CD14-positive monocyte (primary cell): ENCODE measurements around the gene PLA2G4D. TPM values are rescaled to one million over a fixed set of nuclear protein-coding genes. Genes with fewer than 3 reads are reported as not detected.

ENCODE experiments used
- DNase-seq, 3 donors: peaks; one replicate each; pipeline ENCODE4 v3.0.0-alpha.2; 2011 to 2022
- H2AFZ ChIP-seq: 2 replicates; pipeline ENCODE4 v1.6.0; 2012; ENCODE audit warnings: mild to moderate bottlenecking, low read depth, low read length, inconsistent platforms; ENCODE audit not compliant: insufficient read depth, poor library complexity, severe bottlenecking
- H3K27ac ChIP-seq, 2 donors: 1 replicate in 1 of 2; 2 replicates in 1 of 2; pipeline ENCODE4 v1.5.1; 2012 to 2013; ENCODE audit warnings: low read length in 2 of 2, control low read depth in 1 of 2, inconsistent platforms in 1 of 2, low read depth in 1 of 2, mild to moderate bottlenecking in 1 of 2
- H3K27me3 ChIP-seq, 2 donors: one replicate each; pipeline versions ENCODE4 v1.6.0 to v1.6.1; 2011 to 2013; ENCODE audit warnings: low read length in 2 of 2; ENCODE audit not compliant: control insufficient read depth in 2 of 2, insufficient read depth in 2 of 2
- H3K36me3 ChIP-seq, 2 donors: replicated peaks in 1 of 2; 1 replicate in 1 of 2; 2 replicates in 1 of 2; pipeline versions ENCODE4 v1.5.1 to v1.6.1; 2012 to 2013; ENCODE audit warnings: low read length in 2 of 2, control low read depth in 1 of 2, inconsistent platforms in 1 of 2, mild to moderate bottlenecking in 1 of 2; ENCODE audit not compliant: insufficient read depth in 2 of 2, control insufficient read depth in 1 of 2
- H3K4me1 ChIP-seq, 2 donors: 1 replicate in 1 of 2; 2 replicates in 1 of 2; pipeline versions ENCODE4 v1.5.1 to v1.6.1; 2012 to 2013; ENCODE audit warnings: low read length in 2 of 2, control low read depth in 1 of 2, inconsistent platforms in 1 of 2, mild to moderate bottlenecking in 1 of 2, moderate library complexity in 1 of 2; ENCODE audit not compliant: insufficient read depth in 2 of 2, control insufficient read depth in 1 of 2
- H3K4me2 ChIP-seq: replicated peaks from 2 replicates; pipeline ENCODE3; 2012; ENCODE audit warnings: low read length, moderate library complexity, mild to moderate bottlenecking; ENCODE audit not compliant: poor library complexity, severe bottlenecking; ENCODE audit errors: extremely low read depth
- H3K4me3 ChIP-seq, 3 experiments: fragments of 200-600 bp in 1 of 3; sonication (generic) in 1 of 3; replicated peaks in 1 of 3; 1 replicate in 2 of 3; 2 replicates in 1 of 3; pipeline ENCODE4 v1.5.1; 2011 to 2013; ENCODE audit warnings: low read length in 3 of 3, mild to moderate bottlenecking in 3 of 3, control low read depth in 2 of 3, low read depth in 2 of 3, inconsistent platforms in 1 of 3, moderate library complexity in 1 of 3
- H3K79me2 ChIP-seq: 2 replicates; pipeline ENCODE4 v1.6.0; 2012; ENCODE audit warnings: mild to moderate bottlenecking, control low read depth, inconsistent platforms, low read length, moderate library complexity; ENCODE audit not compliant: insufficient read depth
- H3K9ac ChIP-seq: 2 replicates; pipeline ENCODE4 v1.6.0; 2017; ENCODE audit warnings: low read length, mild to moderate bottlenecking; ENCODE audit not compliant: insufficient read depth, poor library complexity, severe bottlenecking
- H3K9me3 ChIP-seq, 2 donors: replicated peaks in 1 of 2; 1 replicate in 1 of 2; 2 replicates in 1 of 2; pipeline versions ENCODE4 v1.5.1 to v1.6.1; 2012 to 2013; ENCODE audit warnings: low read length in 2 of 2, control low read depth in 1 of 2; ENCODE audit not compliant: control insufficient read depth in 1 of 2, insufficient read depth in 1 of 2
- H4K20me1 ChIP-seq: 2 replicates; pipeline ENCODE4 v1.6.0; 2012; ENCODE audit warnings: mild to moderate bottlenecking, low read length, control low read depth, moderate library complexity; ENCODE audit not compliant: insufficient read depth
- H3K27ac Mint-ChIP-seq, 7 donors: one replicate each; pipeline ENCODE4 v1.8.0; 2020; ENCODE audit warnings: mild to moderate bottlenecking in 7 of 7, mixed read lengths in 7 of 7, moderate library complexity in 6 of 7, inconsistent platforms in 2 of 7
- H3K27me3 Mint-ChIP-seq, 3 donors: one replicate each; pipeline ENCODE4 v1.8.0; 2021 to 2022; ENCODE audit warnings: low read depth in 3 of 3, mild to moderate bottlenecking in 3 of 3, mixed read lengths in 3 of 3, moderate library complexity in 3 of 3, inconsistent platforms in 1 of 3
- H3K36me3 Mint-ChIP-seq, 2 donors: one replicate each; pipeline ENCODE4 v1.8.0; 2020; ENCODE audit warnings: mixed read lengths in 2 of 2, inconsistent platforms in 1 of 2, mild to moderate bottlenecking in 1 of 2
- H3K4me1 Mint-ChIP-seq: one replicate; pipeline ENCODE4 v1.8.0; 2020; ENCODE audit warnings: mild to moderate bottlenecking, mixed read lengths
- H3K4me3 Mint-ChIP-seq, 2 donors: one replicate each; pipeline ENCODE4 v1.8.0; 2020; ENCODE audit warnings: mild to moderate bottlenecking in 2 of 2, mixed read lengths in 2 of 2, moderate library complexity in 1 of 2
- H3K9me3 Mint-ChIP-seq, 7 donors: one replicate each; pipeline ENCODE4 v1.8.0; 2020 to 2022; ENCODE audit warnings: mixed read lengths in 7 of 7, mild to moderate bottlenecking in 6 of 7, moderate library complexity in 6 of 7, inconsistent platforms in 2 of 7
- WGBS: methylation state at CpG from one replicate; pipeline ENCODE4 v1.1.5; 2013; ENCODE audit warnings: missing lambda C conversion rate; ENCODE audit not compliant: insufficient coverage; 5-methylcytosine and 5-hydroxymethylcytosine counted together
- intact Hi-C, 2 donors: fragments of 100-400 bp; cut with micrococcal nuclease; formaldehyde crosslinking; loops; one replicate each; pipeline versions ENCODE4 v1.15.0 to v1.15.1; 2023
- polyA plus RNA-seq, 3 donors: library from polyadenylated mRNA; depleted of rRNA in 1 of 3; unstranded in 2 of 3; stranded (reverse) in 1 of 3; fragments of 300-500 nt in 2 of 3; fragments of >200 nt in 1 of 3; fragmentation: Illumina TruSeq in 2 of 3; gene quantifications; 1 replicate in 2 of 3; 2 replicates in 1 of 3; pipeline ENCODE4 v1.2.3, GENCODE V29; 2012 to 2021
- TF ChIP-seq, protein P1 (sequence below): fragments of 200-600 bp; IDR thresholded peaks from one replicate; pipeline ENCODE4 v1.8.0; 2022; ENCODE audit warnings: antibody characterized with exemption, mild to moderate bottlenecking

The PLA2G4D gene
- polyA plus RNA-seq, 3 donors = not detected

GRCh38 chr15:42119446-42119760 lies 25.0 kb upstream of the PLA2G4D start:
- TF ChIP-seq, protein P1, sequence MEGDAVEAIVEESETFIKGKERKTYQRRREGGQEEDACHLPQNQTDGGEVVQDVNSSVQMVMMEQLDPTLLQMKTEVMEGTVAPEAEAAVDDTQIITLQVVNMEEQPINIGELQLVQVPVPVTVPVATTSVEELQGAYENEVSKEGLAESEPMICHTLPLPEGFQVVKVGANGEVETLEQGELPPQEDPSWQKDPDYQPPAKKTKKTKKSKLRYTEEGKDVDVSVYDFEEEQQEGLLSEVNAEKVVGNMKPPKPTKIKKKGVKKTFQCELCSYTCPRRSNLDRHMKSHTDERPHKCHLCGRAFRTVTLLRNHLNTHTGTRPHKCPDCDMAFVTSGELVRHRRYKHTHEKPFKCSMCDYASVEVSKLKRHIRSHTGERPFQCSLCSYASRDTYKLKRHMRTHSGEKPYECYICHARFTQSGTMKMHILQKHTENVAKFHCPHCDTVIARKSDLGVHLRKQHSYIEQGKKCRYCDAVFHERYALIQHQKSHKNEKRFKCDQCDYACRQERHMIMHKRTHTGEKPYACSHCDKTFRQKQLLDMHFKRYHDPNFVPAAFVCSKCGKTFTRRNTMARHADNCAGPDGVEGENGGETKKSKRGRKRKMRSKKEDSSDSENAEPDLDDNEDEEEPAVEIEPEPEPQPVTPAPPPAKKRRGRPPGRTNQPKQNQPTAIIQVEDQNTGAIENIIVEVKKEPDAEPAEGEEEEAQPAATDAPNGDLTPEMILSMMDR = no peak
- peak overlapping the region; percentile 2 for H3K9ac ChIP-seq
- WGBS = 92% methylated on average over 5 of the region's 5 CpGs
- intact Hi-C loops = no loop called here
- no peak for DNase-seq
- H3K36me3 ChIP-seq = no peaks in the 10 kb centered on the region
- H3K4me3 ChIP-seq = no peak overlapping the region
- H4K20me1 ChIP-seq = no peaks in the 10 kb centered on the region
- peaks cover 0 to 2% (median 0%) of the 10 kb centered on the region in 3 donors for H3K27me3 Mint-ChIP-seq
- peaks cover 51% of the 10 kb centered on the region for H3K4me1 Mint-ChIP-seq
- H3K27ac Mint-ChIP-seq = peak overlapping the region in 1 of 7 donors; percentile 50
- peak overlapping the region in 1 of 2 donors; percentile 86 for H3K4me3 Mint-ChIP-seq
- H3K4me1 ChIP-seq = peaks cover 47 to 50% of the 10 kb centered on the region in 2 donors
- H3K27me3 ChIP-seq = no peaks in the 10 kb centered on the region
- H2AFZ ChIP-seq = peak overlapping the region; percentile 70
- H3K4me2 ChIP-seq = peak overlapping the region; percentile 12
- no peaks in the 10 kb centered on the region for H3K9me3 ChIP-seq
- H3K79me2 ChIP-seq = no peaks in the 10 kb centered on the region
- peaks cover 0 to 4% (median 2%) of the 10 kb centered on the region in 7 donors for H3K9me3 Mint-ChIP-seq
- H3K36me3 Mint-ChIP-seq = no peaks in the 10 kb centered on the region
- H3K27ac ChIP-seq = peak overlapping the region in 1 of 2 donors; percentile 4

DNA sequence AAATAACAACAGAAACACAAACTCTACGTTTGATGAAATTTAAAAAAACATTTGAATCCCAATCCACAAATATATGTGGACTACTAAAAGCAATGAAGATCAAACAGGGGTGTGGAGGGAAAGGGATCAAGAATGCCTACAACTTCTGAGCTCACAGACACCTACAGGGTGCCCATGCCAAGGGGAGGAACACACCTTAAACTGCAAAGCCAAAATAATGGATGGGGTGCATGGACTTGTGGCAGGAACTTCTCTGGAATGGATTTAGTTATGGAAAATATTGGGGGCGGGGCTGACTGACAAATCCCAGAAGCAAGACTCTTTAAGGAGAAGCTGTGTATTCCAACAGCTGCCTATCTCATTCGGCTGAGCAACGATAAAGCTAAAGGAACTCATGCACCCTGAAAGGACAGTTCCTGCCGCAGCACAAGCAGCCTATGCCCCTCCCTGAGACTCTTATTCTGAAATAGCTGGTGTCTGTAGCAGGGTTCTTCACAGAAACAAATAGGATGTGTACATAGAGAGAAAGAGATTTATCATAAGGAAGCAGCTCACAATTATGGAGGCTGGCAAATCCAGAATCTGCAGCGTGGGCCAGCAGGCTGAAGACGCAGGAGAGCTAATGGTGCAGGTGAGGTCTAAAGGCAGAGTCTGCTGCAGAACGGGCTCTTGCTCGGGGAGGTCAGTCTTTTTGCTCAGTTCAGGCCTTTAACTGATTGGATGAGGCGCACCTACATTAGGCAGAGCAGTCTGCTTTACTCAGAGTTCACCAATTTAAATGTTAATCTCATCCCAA lies 24.5 kb upstream of the PLA2G4D start:
- Histone ChIP-seq H3K4me1 (peaks cover 47 to 50% of the 10 kb centered on the region in 2 donors), H3K27me3 (no peaks in the 10 kb centered on the region), H3K27ac (peak overlapping the region in 1 of 2 donors; percentile 4), H3K79me2 (no peaks in the 10 kb centered on the region), H3K4me3 (no peak overlapping the region), H3K9me3 (no peaks in the 10 kb centered on the region), H3K9ac (peak overlapping the region; percentile 2), H3K4me2 (peak overlapping the region; percentile 12), H4K20me1 (no peaks in the 10 kb centered on the region), H3K36me3 (no peaks in the 10 kb centered on the region), H2AFZ (peak overlapping the region; percentile 70)
- WGBS = 66% methylated on average over 5 of the region's 10 CpGs
- peak overlapping the region in 1 of 2 donors; percentile 86 for H3K4me3 Mint-ChIP-seq
- TF ChIP-seq, protein P1 = no peak
- intact Hi-C loops = no loop called here
- H3K9me3 Mint-ChIP-seq = peaks cover 0 to 4% (median 2%) of the 10 kb centered on the region in 7 donors
- no peak for DNase-seq
- peaks cover 51% of the 10 kb centered on the region for H3K4me1 Mint-ChIP-seq
- peaks cover 0 to 2% (median 0%) of the 10 kb centered on the region in 3 donors for H3K27me3 Mint-ChIP-seq
- H3K27ac Mint-ChIP-seq = peak overlapping the region in 2 of 7 donors; percentile 0 to 48
- H3K36me3 Mint-ChIP-seq = no peaks in the 10 kb centered on the region
